K562 (cell line): ENCODE measurements around the gene TARP.

Source experiments
- ATAC-seq: fragments of 200-7000 bp; cut with Tn5 transposase; 3 replicates; pipeline ENCODE4 v1.9.1; 2020; ENCODE audit warnings: moderate library complexity
- BruUV-seq: library from RNA; stranded (reverse); fragments of 400-500 nt; replicated peaks from 2 replicates; lab custom pipeline; 2021; lab: Mats Ljungman, UMichigan
- CTCF ChIA-PET: fragments of 300-600 bp; formaldehyde crosslinking; extraction: SDS; loops from one replicate; lab custom pipeline; 2021; ENCODE audit warnings: low intra/inter-chr PET ratio; lab: Yijun Ruan, JAX
- POLR2A ChIA-PET: fragments of 300-600, 350-650 bp; sonication (Branson Sonifier 250); formaldehyde crosslinking; extraction: SDS; loops from one replicate; lab custom pipeline; 2021; ENCODE audit warnings: antibody characterized with exemption, inconsistent platforms; lab: Yijun Ruan, JAX
- DNase-seq, 4 experiments: peaks; one replicate each; pipeline versions ENCODE4 v3.0.0 to v3.0.0-alpha.2; 2011 to 2018; ENCODE audit warnings: low spot score in 3 of 4, mixed read lengths in 3 of 4; ENCODE audit errors: extremely low read depth in 1 of 4
- FAIRE-seq: peaks from 2 replicates; lab custom pipeline; 2011; peaks lifted over from hg19 to GRCh38; lab: Jason Lieb, UNC
- H2AFZ ChIP-seq: 2 replicates; pipeline ENCODE4 v1.6.0; 2011; ENCODE audit warnings: low read depth, low read length, control low read depth, inconsistent platforms
- H3K27ac ChIP-seq: fragments of 200-600 bp; 3 replicates; pipeline ENCODE4 v1.8.0; 2011; ENCODE audit warnings: low read depth, mild to moderate bottlenecking, control low read depth, inconsistent platforms, low read length, moderate library complexity, mixed read lengths; ENCODE audit errors: extremely low read depth
- H3K27me3 ChIP-seq, 2 experiments: fragments of 300-600 bp in 1 of 2; 2 replicates in 1 of 2; 3 replicates in 1 of 2; pipeline versions ENCODE4 v1.6.0 to v1.8.0; 2011; ENCODE audit warnings: inconsistent platforms in 2 of 2, low read length in 2 of 2, mild to moderate bottlenecking in 1 of 2, mixed read lengths in 1 of 2, moderate library complexity in 1 of 2; ENCODE audit not compliant: control insufficient read depth in 2 of 2, insufficient read depth in 2 of 2
- H3K36me3 ChIP-seq: fragments of 300-600 bp; 3 replicates; pipeline ENCODE4 v1.8.0; 2011; ENCODE audit warnings: mild to moderate bottlenecking, low read length, inconsistent platforms; ENCODE audit not compliant: control insufficient read depth, insufficient read depth
- H3K4me1 ChIP-seq, 2 experiments: fragments of 200-600 bp in 1 of 2; replicated peaks in 1 of 2; 2 replicates in 1 of 2; 3 replicates in 1 of 2; pipeline versions ENCODE4 v1.5.1 to v1.8.0; 2011; ENCODE audit warnings: inconsistent platforms in 2 of 2, low read length in 2 of 2, mild to moderate bottlenecking in 1 of 2, mixed read lengths in 1 of 2, moderate library complexity in 1 of 2; ENCODE audit not compliant: control insufficient read depth in 2 of 2, insufficient read depth in 2 of 2
- H3K4me2 ChIP-seq: 2 replicates; pipeline ENCODE4 v1.6.1; 2011; ENCODE audit warnings: low read length, control low read depth, inconsistent platforms, mixed read lengths; ENCODE audit not compliant: insufficient read depth
- H3K4me3 ChIP-seq: fragments of 200-600 bp; sonication (generic), shearing (Covaris generic); 2 replicates; pipeline ENCODE4 v1.5.1; 2016; ENCODE audit warnings: control low read depth, inconsistent platforms
- H3K79me2 ChIP-seq: fragments of 200-600 bp; 3 replicates; pipeline ENCODE4 v1.8.0; 2011; ENCODE audit warnings: low read length, inconsistent platforms; ENCODE audit not compliant: control insufficient read depth, insufficient read depth
- H3K9ac ChIP-seq, 2 experiments: 2 replicates each; pipeline versions ENCODE4 v1.6.0 to v1.6.1; 2011; ENCODE audit warnings: low read depth in 2 of 2, low read length in 2 of 2, control low read depth in 1 of 2, inconsistent platforms in 1 of 2, mild to moderate bottlenecking in 1 of 2, mixed read lengths in 1 of 2; ENCODE audit not compliant: insufficient read depth in 1 of 2
- H3K9me1 ChIP-seq: one replicate; pipeline ENCODE4 v1.6.0; 2011; ENCODE audit warnings: inconsistent platforms, mild to moderate bottlenecking, low read length, moderate library complexity; ENCODE audit not compliant: control insufficient read depth, insufficient read depth
- H3K9me3 ChIP-seq: replicated peaks from 2 replicates; pipeline ENCODE4 v1.5.1; 2011; ENCODE audit warnings: low read depth, low read length, inconsistent platforms; ENCODE audit not compliant: control insufficient read depth, insufficient read depth
- H4K20me1 ChIP-seq: replicated peaks from 2 replicates; pipeline ENCODE4 v1.6.1; 2011; ENCODE audit warnings: low read length, inconsistent platforms, mixed read lengths; ENCODE audit not compliant: control insufficient read depth, insufficient read depth
- CREBBP ChIP-seq: IDR thresholded peaks from one replicate; pipeline ENCODE4 v1.6.1; 2012; ENCODE audit warnings: low read depth, mild to moderate bottlenecking, control low read depth, inconsistent platforms, low read length
- FOXK1 ChIP-seq: sonication (generic); formaldehyde crosslinking; IDR thresholded peaks from 2 replicates; pipeline ENCODE4 v1.8.0; 2022; ENCODE audit warnings: missing genetic modification reagents, mild to moderate bottlenecking, borderline replicate concordance
- POLR2A ChIP-seq: fragments of 450-650 bp; conservative IDR thresholded peaks from 2 replicates; pipeline ENCODE4 v1.6.1; 2016
- ZKSCAN1 ChIP-seq: fragments of 150-350 bp; IDR thresholded peaks from 2 replicates; pipeline ENCODE4 v1.6.1; 2016; ENCODE audit warnings: low read depth, low read length
- ZNF23 ChIP-seq: fragments of 250-450 bp; sonication (Bioruptor Pico); IDR thresholded peaks from 2 replicates; pipeline ENCODE4 v1.4.0; 2020; ENCODE audit warnings: mild to moderate bottlenecking
- WGBS: fragments of 100-300 bp; shearing (Covaris generic); methylation state at CpG from one replicate; pipeline ENCODE4 v1.1.6; 2016; ENCODE audit warnings: low coverage, mixed read lengths; ENCODE audit not compliant: insufficient coverage; ENCODE audit errors: missing lambda C conversion rate; 5-methylcytosine and 5-hydroxymethylcytosine counted together
- in situ Hi-C: fragments of 300-500 bp; cut with MboI; formaldehyde crosslinking; loops from 4 replicates; pipeline ENCODE4 v1.15.0; 2018; ENCODE audit warnings: inconsistent platforms, mixed read lengths
- intact Hi-C: fragments of 100-400 bp; cut with micrococcal nuclease; formaldehyde crosslinking; loops from 2 replicates; pipeline ENCODE4 v1.14.2; 2022
- TF ChIP-seq, protein P1 (sequence below): fragments of 450-650 bp; IDR thresholded peaks from 2 replicates; pipeline ENCODE4 v1.6.1; 2017; ENCODE audit warnings: mild to moderate bottlenecking, moderate library complexity
- TF ChIP-seq, protein P2 (sequence below): sonication (generic); formaldehyde crosslinking; IDR thresholded peaks from 2 replicates; pipeline ENCODE4 v1.8.0; 2022; ENCODE audit warnings: mild to moderate bottlenecking, missing genetic modification reagents
- TF ChIP-seq, protein P3 (sequence below): fragments of 250-450 bp; sonication (Bioruptor Pico); IDR thresholded peaks from 2 replicates; pipeline ENCODE4 v1.8.0; 2021; ENCODE audit warnings: mild to moderate bottlenecking, moderate library complexity

TARP gene

DNA sequence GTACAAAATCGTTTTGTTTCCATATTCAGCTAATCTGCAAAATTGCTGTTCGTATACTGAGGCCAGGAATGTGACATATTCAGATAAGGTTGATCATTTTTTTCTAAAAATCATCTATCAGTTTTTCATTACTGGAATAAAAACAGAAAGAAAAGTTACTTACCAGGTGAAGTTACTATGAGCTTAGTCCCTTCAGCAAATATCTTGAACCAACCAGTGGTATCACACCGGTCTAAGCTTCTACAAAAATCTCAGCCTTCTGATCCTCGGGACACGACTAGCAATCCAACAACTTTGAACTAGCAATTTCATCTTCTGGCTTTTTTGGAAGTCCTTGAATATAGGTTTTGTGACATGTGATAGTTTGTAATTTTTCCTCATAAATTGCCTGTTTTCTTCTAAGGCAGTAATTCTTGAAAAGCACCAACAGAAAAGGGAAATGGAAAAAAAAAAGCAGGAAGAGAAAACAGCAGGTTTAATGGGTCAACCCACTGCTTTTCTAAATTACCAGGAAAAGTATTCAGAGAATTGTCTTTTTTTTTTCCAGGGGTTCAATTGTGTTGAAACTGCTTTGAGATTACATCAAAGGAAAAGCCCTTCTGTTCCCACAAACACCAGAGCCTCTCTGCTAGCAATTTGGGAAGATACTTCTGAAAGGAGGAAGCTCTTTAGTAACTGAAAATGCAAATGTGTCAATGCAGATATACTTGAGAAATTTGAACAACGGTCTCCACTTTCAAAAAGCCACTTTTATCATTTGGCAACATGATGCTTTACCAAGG is 2.9 kb upstream of the TARP start:
- Histone ChIP-seq H3K9me3 (no peaks in the 10 kb centered on the region), H3K27me3 (no peaks in the 10 kb centered on the region), H4K20me1 (no peaks in the 10 kb centered on the region), H3K9ac (no peak overlapping the region), H3K9me1 (no peaks in the 10 kb centered on the region), H3K36me3 (no peaks in the 10 kb centered on the region), H3K27ac (no peak overlapping the region), H3K4me3 (no peak overlapping the region), H3K79me2 (no peaks in the 10 kb centered on the region), H3K4me2 (no peak overlapping the region), H3K4me1 (no peaks in the 10 kb centered on the region; a peak in 1 of 5 replicates), H2AFZ (no peak overlapping the region)
- DNase-seq = no peak
- TF ChIP-seq POLR2A (no peak), ZNF23 (CRISPR knock-in tag) (no peak), CREBBP (no peak), FOXK1 (CRISPR knock-in tag) (no peak), ZKSCAN1 (no peak)
- TF ChIP-seq, protein P1, sequence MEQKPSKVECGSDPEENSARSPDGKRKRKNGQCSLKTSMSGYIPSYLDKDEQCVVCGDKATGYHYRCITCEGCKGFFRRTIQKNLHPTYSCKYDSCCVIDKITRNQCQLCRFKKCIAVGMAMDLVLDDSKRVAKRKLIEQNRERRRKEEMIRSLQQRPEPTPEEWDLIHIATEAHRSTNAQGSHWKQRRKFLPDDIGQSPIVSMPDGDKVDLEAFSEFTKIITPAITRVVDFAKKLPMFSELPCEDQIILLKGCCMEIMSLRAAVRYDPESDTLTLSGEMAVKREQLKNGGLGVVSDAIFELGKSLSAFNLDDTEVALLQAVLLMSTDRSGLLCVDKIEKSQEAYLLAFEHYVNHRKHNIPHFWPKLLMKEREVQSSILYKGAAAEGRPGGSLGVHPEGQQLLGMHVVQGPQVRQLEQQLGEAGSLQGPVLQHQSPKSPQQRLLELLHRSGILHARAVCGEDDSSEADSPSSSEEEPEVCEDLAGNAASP = no peak
- TF ChIP-seq, protein P2, sequence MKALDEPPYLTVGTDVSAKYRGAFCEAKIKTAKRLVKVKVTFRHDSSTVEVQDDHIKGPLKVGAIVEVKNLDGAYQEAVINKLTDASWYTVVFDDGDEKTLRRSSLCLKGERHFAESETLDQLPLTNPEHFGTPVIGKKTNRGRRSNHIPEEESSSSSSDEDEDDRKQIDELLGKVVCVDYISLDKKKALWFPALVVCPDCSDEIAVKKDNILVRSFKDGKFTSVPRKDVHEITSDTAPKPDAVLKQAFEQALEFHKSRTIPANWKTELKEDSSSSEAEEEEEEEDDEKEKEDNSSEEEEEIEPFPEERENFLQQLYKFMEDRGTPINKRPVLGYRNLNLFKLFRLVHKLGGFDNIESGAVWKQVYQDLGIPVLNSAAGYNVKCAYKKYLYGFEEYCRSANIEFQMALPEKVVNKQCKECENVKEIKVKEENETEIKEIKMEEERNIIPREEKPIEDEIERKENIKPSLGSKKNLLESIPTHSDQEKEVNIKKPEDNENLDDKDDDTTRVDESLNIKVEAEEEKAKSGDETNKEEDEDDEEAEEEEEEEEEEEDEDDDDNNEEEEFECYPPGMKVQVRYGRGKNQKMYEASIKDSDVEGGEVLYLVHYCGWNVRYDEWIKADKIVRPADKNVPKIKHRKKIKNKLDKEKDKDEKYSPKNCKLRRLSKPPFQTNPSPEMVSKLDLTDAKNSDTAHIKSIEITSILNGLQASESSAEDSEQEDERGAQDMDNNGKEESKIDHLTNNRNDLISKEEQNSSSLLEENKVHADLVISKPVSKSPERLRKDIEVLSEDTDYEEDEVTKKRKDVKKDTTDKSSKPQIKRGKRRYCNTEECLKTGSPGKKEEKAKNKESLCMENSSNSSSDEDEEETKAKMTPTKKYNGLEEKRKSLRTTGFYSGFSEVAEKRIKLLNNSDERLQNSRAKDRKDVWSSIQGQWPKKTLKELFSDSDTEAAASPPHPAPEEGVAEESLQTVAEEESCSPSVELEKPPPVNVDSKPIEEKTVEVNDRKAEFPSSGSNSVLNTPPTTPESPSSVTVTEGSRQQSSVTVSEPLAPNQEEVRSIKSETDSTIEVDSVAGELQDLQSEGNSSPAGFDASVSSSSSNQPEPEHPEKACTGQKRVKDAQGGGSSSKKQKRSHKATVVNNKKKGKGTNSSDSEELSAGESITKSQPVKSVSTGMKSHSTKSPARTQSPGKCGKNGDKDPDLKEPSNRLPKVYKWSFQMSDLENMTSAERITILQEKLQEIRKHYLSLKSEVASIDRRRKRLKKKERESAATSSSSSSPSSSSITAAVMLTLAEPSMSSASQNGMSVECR (CRISPR knock-in tag) = no peak
- TF ChIP-seq, protein P3, sequence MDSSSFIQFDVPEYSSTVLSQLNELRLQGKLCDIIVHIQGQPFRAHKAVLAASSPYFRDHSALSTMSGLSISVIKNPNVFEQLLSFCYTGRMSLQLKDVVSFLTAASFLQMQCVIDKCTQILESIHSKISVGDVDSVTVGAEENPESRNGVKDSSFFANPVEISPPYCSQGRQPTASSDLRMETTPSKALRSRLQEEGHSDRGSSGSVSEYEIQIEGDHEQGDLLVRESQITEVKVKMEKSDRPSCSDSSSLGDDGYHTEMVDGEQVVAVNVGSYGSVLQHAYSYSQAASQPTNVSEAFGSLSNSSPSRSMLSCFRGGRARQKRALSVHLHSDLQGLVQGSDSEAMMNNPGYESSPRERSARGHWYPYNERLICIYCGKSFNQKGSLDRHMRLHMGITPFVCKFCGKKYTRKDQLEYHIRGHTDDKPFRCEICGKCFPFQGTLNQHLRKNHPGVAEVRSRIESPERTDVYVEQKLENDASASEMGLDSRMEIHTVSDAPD (CRISPR knock-in tag) = no peak
- ChIA-PET POLR2A (interaction anchor here (0.7 to 1.0 kb wide), 2 partner anchors 11 to 19 kb away, joined by 3 read pairs; no protein-coding TSS in a partner anchor), CTCF (no interaction called here)
- no TSS peak for BruUV-seq
- intact Hi-C loops (no loop called here), in situ Hi-C loops (no loop called here)
- 5% methylated on average over 6 of the region's 6 CpGs for WGBS
- no peak for ATAC-seq
- peak; percentile 15 for FAIRE-seq
